ENCODE measurements around the gene CSGALNACT2. TPM values are rescaled to one million over a fixed set of nuclear protein-coding genes. Genes with fewer than 3 reads are reported as not detected.
"Not testable (repeated sequence)": the region's sequence is repeated elsewhere in the genome, so short reads cannot be mapped to it uniquely, and the experiment has no call there.

The CSGALNACT2 gene
- total and polyA plus RNA-seq, 2 donors from 2014 or later: 4.8 to 20.0 TPM

- no peak overlapping the region for H3K9ac ChIP-seq (ENCODE audit: low read length in 3 of 3)
- no peak overlapping the region for H3K4me3 ChIP-seq (ENCODE audit: low read length in 3 of 3)
- no peaks in the 10 kb centered on the region for H3K9me3 ChIP-seq (ENCODE audit: control insufficient read depth in 2 of 3, insufficient read depth in 1 of 3, low read length in 3 of 3)
- FAIRE-seq (no peak), DNase-seq (no peak)
- H3K36me3 ChIP-seq (ENCODE audit: control insufficient read depth in 2 of 3, insufficient read depth in 3 of 3, low read length in 3 of 3): peaks cover 2 to 6% (median 4%) of the 10 kb centered on the region in 3 donors
- H3K27me3 ChIP-seq (ENCODE audit: control insufficient read depth, insufficient read depth, low read length): no peaks in the 10 kb centered on the region
- H3K27ac ChIP-seq (ENCODE audit: low read depth in 2 of 2, low read length in 2 of 2): no peak overlapping the region
- no peak for TF ChIP-seq CTCF (IDR thresholded peaks at IDR 0.05; ENCODE audit: borderline replicate concordance, extremely low read depth, insufficient read depth)
- no peaks in the 10 kb centered on the region for H3K4me1 ChIP-seq (ENCODE audit: control insufficient read depth in 2 of 3, insufficient read depth in 2 of 3, low read depth in 1 of 3, low read length in 3 of 3)
- intact Hi-C loops (cut with DNase I): no loop called here
These were observed 42.9 kb downstream of the CSGALNACT2 start for GRCh38 chr10:43181146-43181545.

DNA sequence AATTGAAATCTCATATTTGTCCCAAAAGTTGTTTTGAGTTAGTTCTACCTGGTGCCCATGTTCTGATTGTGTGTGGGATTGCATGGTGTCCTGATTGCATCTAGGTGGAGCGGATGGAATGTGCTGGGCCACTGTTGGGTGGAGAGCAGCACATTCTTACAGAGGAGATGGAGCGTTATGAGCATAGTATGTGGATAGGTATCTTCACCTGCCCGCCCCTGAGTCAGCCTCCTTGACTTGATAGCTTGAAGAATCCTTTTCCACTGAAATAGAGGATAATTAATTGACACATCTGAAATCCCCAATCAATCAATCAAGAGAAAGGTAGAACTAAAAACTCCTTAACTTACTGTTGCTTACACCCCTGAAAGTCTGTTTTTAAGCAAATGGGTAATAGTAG is 45.5 kb downstream of the CSGALNACT2 start:
- H3K4me3 ChIP-seq (ENCODE audit: low read length in 3 of 3); H3K4me1 ChIP-seq (ENCODE audit: control insufficient read depth in 2 of 3, insufficient read depth in 2 of 3, low read depth in 1 of 3, low read length in 3 of 3); H3K27ac ChIP-seq (ENCODE audit: low read depth in 2 of 2, low read length in 2 of 2); H3K27me3 ChIP-seq (ENCODE audit: control insufficient read depth, insufficient read depth, low read length); FAIRE-seq; H3K9ac ChIP-seq (ENCODE audit: low read length in 3 of 3); H3K9me3 ChIP-seq (ENCODE audit: control insufficient read depth in 2 of 3, insufficient read depth in 1 of 3, low read length in 3 of 3); H3K36me3 ChIP-seq (ENCODE audit: control insufficient read depth in 2 of 3, insufficient read depth in 3 of 3, low read length in 3 of 3); DNase-seq; intact Hi-C loops (cut with DNase I): not testable (repeated sequence)

DNA sequence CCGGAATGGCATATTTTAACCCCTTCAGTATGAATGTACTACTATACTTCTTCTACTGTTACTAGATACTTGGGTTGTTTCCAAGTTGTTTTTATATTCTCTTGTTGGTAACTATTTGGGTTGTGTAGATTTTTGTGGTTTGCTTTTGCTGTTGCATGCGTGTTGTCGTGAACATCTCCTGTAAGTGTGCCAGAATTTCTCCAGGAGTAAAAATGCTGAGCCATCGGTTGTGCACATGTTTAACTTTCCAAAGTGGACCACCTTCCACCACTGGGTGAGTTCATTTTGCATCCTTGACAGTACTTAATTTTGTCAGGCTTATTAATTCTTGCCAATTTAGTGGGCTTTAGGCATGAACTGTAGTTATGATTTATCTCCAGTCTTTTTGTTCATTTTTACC is 47.9 kb downstream of the CSGALNACT2 start:
- Histone ChIP-seq H3K4me1 (ENCODE audit: control insufficient read depth in 2 of 3, insufficient read depth in 2 of 3, low read depth in 1 of 3, low read length in 3 of 3) (no peaks in the 10 kb centered on the region), H3K27me3 (ENCODE audit: control insufficient read depth, insufficient read depth, low read length) (no peaks in the 10 kb centered on the region), H3K9me3 (ENCODE audit: control insufficient read depth in 2 of 3, insufficient read depth in 1 of 3, low read length in 3 of 3) (no peaks in the 10 kb centered on the region), H3K9ac (ENCODE audit: low read length in 3 of 3) (no peak overlapping the region), H3K27ac (ENCODE audit: low read depth in 2 of 2, low read length in 2 of 2) (no peak overlapping the region), H3K36me3 (ENCODE audit: control insufficient read depth in 2 of 3, insufficient read depth in 3 of 3, low read length in 3 of 3) (no peaks in the 10 kb centered on the region), H3K4me3 (ENCODE audit: low read length in 3 of 3) (no peak overlapping the region)
- no peak for DNase-seq
- FAIRE-seq: no peak
- TF ChIP-seq CTCF (IDR thresholded peaks at IDR 0.05; ENCODE audit: borderline replicate concordance, extremely low read depth, insufficient read depth): no peak
- intact Hi-C loops (cut with DNase I): no loop called here

GRCh38 chr10:43187213-43187612 is 49.0 kb downstream of the CSGALNACT2 start:
- intact Hi-C loops (cut with DNase I): no loop called here
- Histone ChIP-seq H3K4me1 (ENCODE audit: control insufficient read depth in 2 of 3, insufficient read depth in 2 of 3, low read depth in 1 of 3, low read length in 3 of 3) (no peaks in the 10 kb centered on the region), H3K27ac (ENCODE audit: low read depth in 2 of 2, low read length in 2 of 2) (no peak overlapping the region), H3K27me3 (ENCODE audit: control insufficient read depth, insufficient read depth, low read length) (no peaks in the 10 kb centered on the region), H3K9me3 (ENCODE audit: control insufficient read depth in 2 of 3, insufficient read depth in 1 of 3, low read length in 3 of 3) (no peaks in the 10 kb centered on the region), H3K9ac (ENCODE audit: low read length in 3 of 3) (no peak overlapping the region), H3K36me3 (ENCODE audit: control insufficient read depth in 2 of 3, insufficient read depth in 3 of 3, low read length in 3 of 3) (no peaks in the 10 kb centered on the region), H3K4me3 (ENCODE audit: low read length in 3 of 3) (no peak overlapping the region)
- FAIRE-seq (no peak), DNase-seq (no peak)
- TF ChIP-seq CTCF (IDR thresholded peaks at IDR 0.05; ENCODE audit: borderline replicate concordance, extremely low read depth, insufficient read depth): no peak

Data from kidney (tissue), 14 donors.